Neural progenitor cell (in vitro differentiated cells): ENCODE data around the gene ANGPTL2. TPM values are rescaled to one million over a fixed set of nuclear protein-coding genes. Genes with fewer than 3 reads are reported as not detected.
A peak's percentile ranks its signal among the peaks of the same experiment; 100 is the strongest.

ENCODE experiments used
- DNase-seq: peaks from one replicate; pipeline ENCODE4 v3.0.0-alpha.2; 2016; ENCODE audit warnings: low spot score
- H2AFZ ChIP-seq: fragments of 200-600 bp; sonication (generic); replicated peaks from 2 replicates; pipeline ENCODE4 v1.6.1; 2016; ENCODE audit warnings: antibody characterized with exemption
- H3F3A ChIP-seq: fragments of 200-600 bp; sonication (generic); 2 replicates; pipeline ENCODE4 v1.6.1; 2016; ENCODE audit warnings: antibody characterized with exemption, low read depth
- H3K27ac ChIP-seq: fragments of 200-600 bp; sonication (generic); 2 replicates; pipeline ENCODE4 v1.5.1; 2016; ENCODE audit warnings: mild to moderate bottlenecking
- H3K27me3 ChIP-seq: fragments of 200-600 bp; sonication (generic); 2 replicates; pipeline ENCODE4 v1.6.1; 2016; ENCODE audit warnings: mild to moderate bottlenecking, moderate library complexity
- H3K36me3 ChIP-seq: fragments of 200-600 bp; sonication (generic); 2 replicates; pipeline ENCODE4 v1.5.1; 2016
- H3K4me1 ChIP-seq: fragments of 200-600 bp; sonication (generic); 2 replicates; pipeline ENCODE4 v1.6.1; 2016; ENCODE audit warnings: mixed run types
- H3K4me2 ChIP-seq: fragments of 200-600 bp; sonication (generic); 2 replicates; pipeline ENCODE4 v1.6.1; 2016
- H3K4me3 ChIP-seq: fragments of 200-600 bp; sonication (generic); 2 replicates; pipeline ENCODE4 v1.5.1; 2016
- H3K79me2 ChIP-seq: fragments of 200-600 bp; sonication (generic); 2 replicates; pipeline ENCODE4 v1.6.1; 2016; ENCODE audit warnings: low read depth
- H3K9ac ChIP-seq: fragments of 200-600 bp; sonication (generic); 2 replicates; pipeline ENCODE4 v1.6.1; 2016
- H3K9me3 ChIP-seq: fragments of 200-600 bp; sonication (generic); 2 replicates; pipeline ENCODE4 v1.5.1; 2016; ENCODE audit warnings: low read depth
- H4K20me1 ChIP-seq: fragments of 200-600 bp; sonication (generic); 2 replicates; pipeline ENCODE4 v1.6.1; 2016; ENCODE audit warnings: low read depth
- H3K27ac Mint-ChIP-seq: 3 replicates; pipeline ENCODE4 v1.8.0; 2021; ENCODE audit warnings: mixed read lengths
- H3K27me3 Mint-ChIP-seq: 2 replicates; pipeline ENCODE4 v1.8.0; 2022; ENCODE audit warnings: low read depth, mild to moderate bottlenecking, inconsistent platforms, moderate library complexity, mixed read lengths; ENCODE audit not compliant: insufficient read depth
- H3K36me3 Mint-ChIP-seq: 3 replicates; pipeline ENCODE4 v1.8.0; 2021; ENCODE audit warnings: mixed read lengths
- H3K4me1 Mint-ChIP-seq: 3 replicates; pipeline ENCODE4 v1.8.0; 2021; ENCODE audit warnings: mixed read lengths
- H3K4me3 Mint-ChIP-seq: 3 replicates; pipeline ENCODE4 v1.8.0; 2021; ENCODE audit warnings: mild to moderate bottlenecking, moderate library complexity, mixed read lengths
- H3K9me3 Mint-ChIP-seq: 3 replicates; pipeline ENCODE4 v1.8.0; 2020; ENCODE audit warnings: mixed read lengths
- EZH2 ChIP-seq: fragments of 200-600 bp; sonication (generic); IDR thresholded peaks from 2 replicates; pipeline ENCODE4 v1.6.1; 2017; ENCODE audit warnings: antibody characterized with exemption, mild to moderate bottlenecking, moderate library complexity
- EZH2phosphoT487 ChIP-seq: fragments of 200-600 bp; sonication (generic); IDR thresholded peaks from 2 replicates; pipeline ENCODE4 v1.6.1; 2017; ENCODE audit warnings: antibody characterized with exemption
- total RNA-seq: library from RNA; depleted of rRNA; stranded (reverse); fragments of >200 nt; gene quantifications from 2 replicates; pipeline ENCODE4 v1.2.3, GENCODE V29; 2015; ENCODE audit warnings: low replicate concordance
- TF ChIP-seq, protein P1 (sequence below): fragments of 200-600 bp; sonication (generic); IDR thresholded peaks from 2 replicates; pipeline ENCODE4 v1.5.1; 2017; ENCODE audit warnings: antibody characterized with exemption, mild to moderate bottlenecking

The ANGPTL2 gene
- total RNA-seq, 1 donor from 2014 or later = 7.6 TPM

DNA sequence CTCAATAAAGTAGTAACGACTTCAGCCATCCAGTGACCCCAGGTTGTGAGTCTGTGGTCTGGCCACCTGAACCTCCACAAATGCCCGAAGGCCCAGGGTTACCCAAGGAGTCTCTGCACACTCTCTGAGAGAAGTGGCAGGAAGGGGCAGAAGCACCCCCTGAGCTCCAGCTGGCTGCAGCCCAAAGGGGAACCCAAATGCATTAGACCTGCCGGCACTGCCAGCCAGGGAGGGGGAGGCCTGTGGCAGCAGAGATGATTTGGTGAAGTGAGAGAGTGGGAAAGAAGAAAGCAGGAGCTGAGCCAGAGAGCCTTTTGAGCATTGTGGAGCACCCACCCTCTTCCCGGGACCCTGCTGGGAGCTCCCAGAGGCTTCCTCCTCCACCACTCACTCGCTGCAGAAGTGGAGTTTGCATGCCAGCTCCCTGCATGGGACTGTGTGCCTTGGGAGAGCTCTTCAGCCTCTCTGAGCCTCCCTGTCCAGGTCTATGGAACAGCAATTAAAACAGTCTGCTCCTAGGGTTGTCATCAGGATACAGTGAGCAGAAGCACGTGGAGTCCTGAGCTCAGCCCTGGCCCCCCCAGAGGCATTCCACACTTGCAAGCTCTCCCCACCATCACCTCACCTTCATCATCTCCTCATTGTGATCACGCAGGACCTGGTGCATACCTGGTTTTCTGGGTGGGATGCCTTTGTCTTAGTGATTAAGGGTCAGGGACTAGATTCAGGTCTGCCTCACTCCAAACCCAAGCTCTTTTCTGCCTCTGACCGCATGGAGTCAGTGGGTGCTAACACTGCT, 13.8 kb upstream of the ANGPTL2 start:
- H3K27me3 ChIP-seq = no peaks in the 10 kb centered on the region
- no peak overlapping the region for H3K9ac ChIP-seq
- no peak for DNase-seq
- no peaks in the 10 kb centered on the region for H3K79me2 ChIP-seq
- no peaks in the 10 kb centered on the region for H3K9me3 ChIP-seq
- H3K36me3 ChIP-seq = no peaks in the 10 kb centered on the region
- no peak for TF ChIP-seq EZH2
- TF ChIP-seq EZH2phosphoT487 = no peak
- H3F3A ChIP-seq = no peaks in the 10 kb centered on the region
- H3K4me1 Mint-ChIP-seq = peaks cover 27% of the 10 kb centered on the region
- no peaks in the 10 kb centered on the region for H3K36me3 Mint-ChIP-seq
- H3K4me2 ChIP-seq = no peak overlapping the region
- H3K27me3 Mint-ChIP-seq = peaks cover 7% of the 10 kb centered on the region
- no peaks in the 10 kb centered on the region for H3K9me3 Mint-ChIP-seq
- no peak overlapping the region for H3K27ac ChIP-seq
- peaks cover 14% of the 10 kb centered on the region for H3K4me1 ChIP-seq
- H2AFZ ChIP-seq = no peak overlapping the region
- no peak overlapping the region for H3K4me3 Mint-ChIP-seq
- no peak overlapping the region for H3K4me3 ChIP-seq
- H3K27ac Mint-ChIP-seq = no peak overlapping the region
- no peaks in the 10 kb centered on the region for H4K20me1 ChIP-seq

DNA sequence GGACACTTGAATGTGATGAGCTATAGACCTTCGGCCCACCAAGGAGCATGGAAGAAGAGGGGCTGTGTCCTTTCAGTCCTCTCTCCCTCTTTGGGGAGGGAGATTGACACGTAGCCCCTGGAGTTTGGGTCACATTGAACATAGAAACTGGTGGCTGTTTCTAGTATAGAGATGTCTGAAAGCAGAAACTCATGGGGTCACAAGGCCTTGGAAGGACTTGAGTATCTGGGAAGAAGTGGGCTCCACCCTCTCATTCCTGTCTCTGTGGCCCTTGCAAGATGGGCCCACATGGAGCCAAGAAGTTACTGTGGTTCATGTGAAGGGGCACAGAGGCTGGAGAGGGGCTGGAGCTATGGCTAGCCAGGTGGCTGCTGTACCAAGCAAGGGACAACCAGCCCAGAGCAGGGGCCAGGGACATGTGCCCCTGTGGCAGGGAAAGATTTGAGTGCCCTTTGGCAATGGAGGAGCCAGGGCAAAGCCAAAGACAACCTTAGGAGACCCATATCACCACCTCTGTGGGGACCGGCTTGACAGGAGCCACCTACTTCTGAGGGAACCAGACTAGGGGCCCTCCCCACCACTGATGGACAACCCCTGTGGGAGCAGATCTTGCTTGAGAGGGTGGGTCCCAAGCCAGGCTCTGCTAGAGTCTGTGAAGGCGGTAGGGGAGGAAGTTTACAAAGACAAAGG, 12.8 kb upstream of the ANGPTL2 start:
- Histone ChIP-seq H3K4me2 (no peak overlapping the region), H3K9ac (no peak overlapping the region), H3K27me3 (no peaks in the 10 kb centered on the region), H3K79me2 (no peaks in the 10 kb centered on the region), H3K4me1 (peaks cover 14% of the 10 kb centered on the region), H2AFZ (no peak overlapping the region), H3K36me3 (no peaks in the 10 kb centered on the region), H4K20me1 (no peaks in the 10 kb centered on the region), H3F3A (no peaks in the 10 kb centered on the region), H3K9me3 (no peaks in the 10 kb centered on the region), H3K27ac (no peak overlapping the region), H3K4me3 (no peak overlapping the region)
- Mint-ChIP-seq H3K27me3 (peaks cover 7% of the 10 kb centered on the region), H3K4me3 (no peak overlapping the region), H3K27ac (peak overlapping the region; percentile 57), H3K36me3 (no peaks in the 10 kb centered on the region), H3K4me1 (peaks cover 37% of the 10 kb centered on the region), H3K9me3 (no peaks in the 10 kb centered on the region)
- TF ChIP-seq EZH2phosphoT487 (no peak), EZH2 (no peak)
- TF ChIP-seq, protein P1, sequence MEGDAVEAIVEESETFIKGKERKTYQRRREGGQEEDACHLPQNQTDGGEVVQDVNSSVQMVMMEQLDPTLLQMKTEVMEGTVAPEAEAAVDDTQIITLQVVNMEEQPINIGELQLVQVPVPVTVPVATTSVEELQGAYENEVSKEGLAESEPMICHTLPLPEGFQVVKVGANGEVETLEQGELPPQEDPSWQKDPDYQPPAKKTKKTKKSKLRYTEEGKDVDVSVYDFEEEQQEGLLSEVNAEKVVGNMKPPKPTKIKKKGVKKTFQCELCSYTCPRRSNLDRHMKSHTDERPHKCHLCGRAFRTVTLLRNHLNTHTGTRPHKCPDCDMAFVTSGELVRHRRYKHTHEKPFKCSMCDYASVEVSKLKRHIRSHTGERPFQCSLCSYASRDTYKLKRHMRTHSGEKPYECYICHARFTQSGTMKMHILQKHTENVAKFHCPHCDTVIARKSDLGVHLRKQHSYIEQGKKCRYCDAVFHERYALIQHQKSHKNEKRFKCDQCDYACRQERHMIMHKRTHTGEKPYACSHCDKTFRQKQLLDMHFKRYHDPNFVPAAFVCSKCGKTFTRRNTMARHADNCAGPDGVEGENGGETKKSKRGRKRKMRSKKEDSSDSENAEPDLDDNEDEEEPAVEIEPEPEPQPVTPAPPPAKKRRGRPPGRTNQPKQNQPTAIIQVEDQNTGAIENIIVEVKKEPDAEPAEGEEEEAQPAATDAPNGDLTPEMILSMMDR = no peak
- no peak for DNase-seq

DNA sequence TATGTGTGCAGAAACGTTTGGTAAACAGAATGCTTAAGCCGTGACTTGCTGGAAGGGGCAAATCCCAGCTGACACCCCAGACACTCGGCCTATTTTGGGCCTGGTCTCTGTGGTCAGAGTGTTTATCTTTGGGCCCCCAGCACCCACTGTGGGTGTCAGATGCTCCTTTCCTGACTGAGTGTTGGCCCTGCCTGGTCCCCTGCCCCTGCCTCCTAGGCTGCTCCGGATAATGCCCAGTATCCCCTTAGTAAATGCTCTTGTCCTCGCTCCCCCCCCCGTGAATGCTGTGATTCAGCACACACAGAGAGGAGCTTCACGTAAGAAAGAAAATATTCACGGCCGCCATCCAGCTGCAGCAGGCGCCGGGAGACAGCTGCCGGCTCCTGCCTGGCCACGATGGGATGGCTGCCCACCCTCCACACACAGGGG, 11.3 kb upstream of the ANGPTL2 start:
- Histone ChIP-seq H4K20me1 (no peaks in the 10 kb centered on the region), H3K4me2 (peak overlapping the region; percentile 28), H2AFZ (no peak overlapping the region), H3K79me2 (no peaks in the 10 kb centered on the region), H3K4me1 (peaks cover 14% of the 10 kb centered on the region), H3K4me3 (no peak overlapping the region), H3K27me3 (no peaks in the 10 kb centered on the region), H3K9ac (no peak overlapping the region), H3K27ac (no peak overlapping the region), H3K36me3 (no peaks in the 10 kb centered on the region), H3K9me3 (no peaks in the 10 kb centered on the region), H3F3A (no peaks in the 10 kb centered on the region)
- H3K27ac Mint-ChIP-seq = peak overlapping the region; percentile 50
- peaks cover 37% of the 10 kb centered on the region for H3K4me1 Mint-ChIP-seq
- DNase-seq = peak; percentile 53
- H3K27me3 Mint-ChIP-seq = peaks cover 7% of the 10 kb centered on the region
- TF ChIP-seq EZH2phosphoT487 = no peak
- TF ChIP-seq, protein P1 = no peak
- no peak for TF ChIP-seq EZH2
- H3K4me3 Mint-ChIP-seq = no peak overlapping the region
- no peaks in the 10 kb centered on the region for H3K9me3 Mint-ChIP-seq
- no peaks in the 10 kb centered on the region for H3K36me3 Mint-ChIP-seq
